Measurements from ENCODE around the gene HSD17B10. TPM values are rescaled to one million over a fixed set of nuclear protein-coding genes. Genes with fewer than 3 reads are reported as not detected.

HSD17B10 gene
- total and polyA plus RNA-seq, 2 experiments from 2014 or later, result 78.9 to 121 TPM

DNA sequence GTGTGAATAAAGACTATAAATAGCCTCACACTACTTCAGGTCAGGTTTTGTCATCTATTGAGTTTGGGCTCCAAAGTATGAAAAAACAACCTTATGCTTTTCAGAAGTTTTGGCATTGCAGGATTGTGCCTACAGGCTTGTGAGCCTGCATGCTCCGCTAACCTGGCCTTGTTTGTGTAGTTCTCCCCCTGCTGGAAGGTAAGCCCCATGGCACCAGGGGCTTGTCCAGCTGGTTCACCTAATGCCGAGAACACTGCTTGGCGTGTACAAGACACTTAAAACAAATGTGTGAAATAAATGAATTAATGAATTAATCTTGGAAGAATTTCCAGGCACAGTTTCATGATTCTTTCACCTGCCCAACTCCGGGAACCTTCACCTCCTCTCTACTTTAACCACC is 1.8 kb upstream of the HSD17B10 start:
- H3K4me1 ChIP-seq (ENCODE audit: insufficient read depth), result peaks cover 6% of the 10 kb centered on the region; the same call in 1 of the 2 replicates
- H3K36me3 ChIP-seq (ENCODE audit: insufficient read depth), result no peaks in the 10 kb centered on the region
- peak; percentile 61 for ATAC-seq
- peak; percentile 79 for DNase-seq (ENCODE audit: low spot score)
- TF ChIP-seq, protein P1, sequence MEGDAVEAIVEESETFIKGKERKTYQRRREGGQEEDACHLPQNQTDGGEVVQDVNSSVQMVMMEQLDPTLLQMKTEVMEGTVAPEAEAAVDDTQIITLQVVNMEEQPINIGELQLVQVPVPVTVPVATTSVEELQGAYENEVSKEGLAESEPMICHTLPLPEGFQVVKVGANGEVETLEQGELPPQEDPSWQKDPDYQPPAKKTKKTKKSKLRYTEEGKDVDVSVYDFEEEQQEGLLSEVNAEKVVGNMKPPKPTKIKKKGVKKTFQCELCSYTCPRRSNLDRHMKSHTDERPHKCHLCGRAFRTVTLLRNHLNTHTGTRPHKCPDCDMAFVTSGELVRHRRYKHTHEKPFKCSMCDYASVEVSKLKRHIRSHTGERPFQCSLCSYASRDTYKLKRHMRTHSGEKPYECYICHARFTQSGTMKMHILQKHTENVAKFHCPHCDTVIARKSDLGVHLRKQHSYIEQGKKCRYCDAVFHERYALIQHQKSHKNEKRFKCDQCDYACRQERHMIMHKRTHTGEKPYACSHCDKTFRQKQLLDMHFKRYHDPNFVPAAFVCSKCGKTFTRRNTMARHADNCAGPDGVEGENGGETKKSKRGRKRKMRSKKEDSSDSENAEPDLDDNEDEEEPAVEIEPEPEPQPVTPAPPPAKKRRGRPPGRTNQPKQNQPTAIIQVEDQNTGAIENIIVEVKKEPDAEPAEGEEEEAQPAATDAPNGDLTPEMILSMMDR (conservative IDR thresholded peaks at IDR 0.05; ENCODE audit: low read depth in 2 of 2), result peak; percentile 60 to 78
- no peak for TF ChIP-seq ZNF114 (CRISPR knock-in tag; IDR thresholded peaks at IDR 0.05)
- no peak overlapping the region for H2AFZ ChIP-seq
- peaks cover 17% of the 10 kb centered on the region for H3K27me3 ChIP-seq (ENCODE audit: insufficient read depth)
- H3K27ac Mint-ChIP-seq, result no peak overlapping the region
- no peaks in the 10 kb centered on the region for H3K79me2 ChIP-seq (replicated peaks; ENCODE audit: insufficient read depth)
- H3K4me2 ChIP-seq, result no peak overlapping the region
- no peaks in the 10 kb centered on the region for H3F3A ChIP-seq (replicated peaks; ENCODE audit: low read depth)
- peaks cover 10% of the 10 kb centered on the region; the same call in 2 of the 3 replicates for H3K36me3 Mint-ChIP-seq (ENCODE audit: low read depth)
- peaks cover 6% of the 10 kb centered on the region for H3K27me3 Mint-ChIP-seq (ENCODE audit: insufficient read depth, low read depth, poor library complexity)
- H3K4me1 Mint-ChIP-seq, result peaks cover 9% of the 10 kb centered on the region
- no peaks in the 10 kb centered on the region for H3K9me2 ChIP-seq (ENCODE audit: insufficient read depth)
- H3K4me3 ChIP-seq, result no peak overlapping the region
- H4K20me1 ChIP-seq (replicated peaks; ENCODE audit: insufficient read depth), result no peaks in the 10 kb centered on the region
- no peak overlapping the region for H3K4me3 Mint-ChIP-seq
- no peaks in the 10 kb centered on the region for H3K9me3 Mint-ChIP-seq
- H3K27ac ChIP-seq (ENCODE audit: low read depth), result no peak overlapping the region

DNA sequence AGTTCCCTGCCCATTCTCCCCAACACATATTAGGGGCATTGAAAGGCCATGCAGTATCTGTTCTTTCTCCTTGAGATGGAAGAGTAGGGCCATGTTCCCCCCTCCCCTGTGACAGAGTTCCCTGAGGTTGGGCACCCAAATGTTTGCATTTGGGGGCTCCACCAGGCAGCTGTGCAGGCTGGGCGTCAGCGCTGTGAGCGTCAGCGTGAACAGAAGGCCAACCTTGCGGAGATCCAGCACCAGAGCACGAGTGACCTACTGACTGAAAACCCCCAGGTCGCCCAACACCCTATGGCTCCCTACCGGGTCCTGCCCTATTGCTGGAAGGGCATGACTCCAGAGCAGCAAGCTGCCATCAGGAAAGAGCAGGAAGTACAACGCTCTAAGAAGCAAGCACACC is 3.9 kb downstream of the HSD17B10 start:
- no peaks in the 10 kb centered on the region for H3K79me2 ChIP-seq (replicated peaks; ENCODE audit: insufficient read depth)
- no peak overlapping the region for H2AFZ ChIP-seq
- H3K9me2 ChIP-seq (ENCODE audit: insufficient read depth), result no peaks in the 10 kb centered on the region
- no peak overlapping the region for H3K27ac ChIP-seq (ENCODE audit: low read depth)
- no peaks in the 10 kb centered on the region for H4K20me1 ChIP-seq (replicated peaks; ENCODE audit: insufficient read depth)
- peaks cover 5% of the 10 kb centered on the region; the same call in 2 of the 3 replicates for H3K4me1 Mint-ChIP-seq
- H3K27ac Mint-ChIP-seq, result no peak overlapping the region
- H3F3A ChIP-seq (replicated peaks; ENCODE audit: low read depth), result no peaks in the 10 kb centered on the region
- no peaks in the 10 kb centered on the region for H3K27me3 ChIP-seq (ENCODE audit: insufficient read depth)
- H3K4me3 ChIP-seq, result no peak overlapping the region
- no peak for DNase-seq (ENCODE audit: low spot score)
- H3K4me2 ChIP-seq, result no peak overlapping the region
- H3K36me3 Mint-ChIP-seq (ENCODE audit: low read depth), result peaks cover 15% of the 10 kb centered on the region
- no peak for ATAC-seq
- no peaks in the 10 kb centered on the region for H3K36me3 ChIP-seq (ENCODE audit: insufficient read depth)
- H3K9me3 Mint-ChIP-seq, result no peaks in the 10 kb centered on the region
- no peaks in the 10 kb centered on the region for H3K4me1 ChIP-seq (ENCODE audit: insufficient read depth)
- H3K27me3 Mint-ChIP-seq (ENCODE audit: insufficient read depth, low read depth, poor library complexity), result peaks cover 3% of the 10 kb centered on the region
- no peak overlapping the region for H3K4me3 Mint-ChIP-seq
- TF ChIP-seq, protein P2, sequence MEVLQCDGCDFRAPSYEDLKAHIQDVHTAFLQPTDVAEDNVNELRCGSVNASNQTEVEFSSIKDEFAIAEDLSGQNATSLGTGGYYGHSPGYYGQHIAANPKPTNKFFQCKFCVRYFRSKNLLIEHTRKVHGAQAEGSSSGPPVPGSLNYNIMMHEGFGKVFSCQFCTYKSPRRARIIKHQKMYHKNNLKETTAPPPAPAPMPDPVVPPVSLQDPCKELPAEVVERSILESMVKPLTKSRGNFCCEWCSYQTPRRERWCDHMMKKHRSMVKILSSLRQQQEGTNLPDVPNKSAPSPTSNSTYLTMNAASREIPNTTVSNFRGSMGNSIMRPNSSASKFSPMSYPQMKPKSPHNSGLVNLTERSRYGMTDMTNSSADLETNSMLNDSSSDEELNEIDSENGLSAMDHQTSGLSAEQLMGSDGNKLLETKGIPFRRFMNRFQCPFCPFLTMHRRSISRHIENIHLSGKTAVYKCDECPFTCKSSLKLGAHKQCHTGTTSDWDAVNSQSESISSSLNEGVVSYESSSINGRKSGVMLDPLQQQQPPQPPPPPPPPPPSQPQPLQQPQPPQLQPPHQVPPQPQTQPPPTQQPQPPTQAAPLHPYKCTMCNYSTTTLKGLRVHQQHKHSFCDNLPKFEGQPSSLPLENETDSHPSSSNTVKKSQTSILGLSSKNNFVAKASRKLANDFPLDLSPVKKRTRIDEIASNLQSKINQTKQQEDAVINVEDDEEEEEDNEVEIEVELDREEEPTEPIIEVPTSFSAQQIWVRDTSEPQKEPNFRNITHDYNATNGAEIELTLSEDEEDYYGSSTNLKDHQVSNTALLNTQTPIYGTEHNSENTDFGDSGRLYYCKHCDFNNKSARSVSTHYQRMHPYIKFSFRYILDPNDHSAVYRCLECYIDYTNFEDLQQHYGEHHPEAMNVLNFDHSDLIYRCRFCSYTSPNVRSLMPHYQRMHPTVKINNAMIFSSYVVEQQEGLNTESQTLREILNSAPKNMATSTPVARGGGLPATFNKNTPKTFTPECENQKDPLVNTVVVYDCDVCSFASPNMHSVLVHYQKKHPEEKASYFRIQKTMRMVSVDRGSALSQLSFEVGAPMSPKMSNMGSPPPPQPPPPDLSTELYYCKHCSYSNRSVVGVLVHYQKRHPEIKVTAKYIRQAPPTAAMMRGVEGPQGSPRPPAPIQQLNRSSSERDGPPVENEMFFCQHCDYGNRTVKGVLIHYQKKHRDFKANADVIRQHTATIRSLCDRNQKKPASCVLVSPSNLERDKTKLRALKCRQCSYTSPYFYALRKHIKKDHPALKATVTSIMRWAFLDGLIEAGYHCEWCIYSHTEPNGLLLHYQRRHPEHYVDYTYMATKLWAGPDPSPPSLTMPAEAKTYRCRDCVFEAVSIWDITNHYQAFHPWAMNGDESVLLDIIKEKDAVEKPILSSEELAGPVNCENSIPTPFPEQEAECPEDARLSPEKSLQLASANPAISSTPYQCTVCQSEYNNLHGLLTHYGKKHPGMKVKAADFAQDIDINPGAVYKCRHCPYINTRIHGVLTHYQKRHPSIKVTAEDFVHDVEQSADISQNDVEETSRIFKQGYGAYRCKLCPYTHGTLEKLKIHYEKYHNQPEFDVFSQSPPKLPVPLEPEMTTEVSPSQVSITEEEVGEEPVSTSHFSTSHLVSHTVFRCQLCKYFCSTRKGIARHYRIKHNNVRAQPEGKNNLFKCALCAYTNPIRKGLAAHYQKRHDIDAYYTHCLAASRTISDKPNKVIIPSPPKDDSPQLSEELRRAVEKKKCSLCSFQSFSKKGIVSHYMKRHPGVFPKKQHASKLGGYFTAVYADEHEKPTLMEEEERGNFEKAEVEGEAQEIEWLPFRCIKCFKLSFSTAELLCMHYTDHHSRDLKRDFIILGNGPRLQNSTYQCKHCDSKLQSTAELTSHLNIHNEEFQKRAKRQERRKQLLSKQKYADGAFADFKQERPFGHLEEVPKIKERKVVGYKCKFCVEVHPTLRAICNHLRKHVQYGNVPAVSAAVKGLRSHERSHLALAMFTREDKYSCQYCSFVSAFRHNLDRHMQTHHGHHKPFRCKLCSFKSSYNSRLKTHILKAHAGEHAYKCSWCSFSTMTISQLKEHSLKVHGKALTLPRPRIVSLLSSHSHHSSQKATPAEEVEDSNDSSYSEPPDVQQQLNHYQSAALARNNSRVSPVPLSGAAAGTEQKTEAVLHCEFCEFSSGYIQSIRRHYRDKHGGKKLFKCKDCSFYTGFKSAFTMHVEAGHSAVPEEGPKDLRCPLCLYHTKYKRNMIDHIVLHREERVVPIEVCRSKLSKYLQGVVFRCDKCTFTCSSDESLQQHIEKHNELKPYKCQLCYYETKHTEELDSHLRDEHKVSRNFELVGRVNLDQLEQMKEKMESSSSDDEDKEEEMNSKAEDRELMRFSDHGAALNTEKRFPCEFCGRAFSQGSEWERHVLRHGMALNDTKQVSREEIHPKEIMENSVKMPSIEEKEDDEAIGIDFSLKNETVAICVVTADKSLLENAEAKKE (CRISPR knock-in tag; IDR thresholded peaks at IDR 0.05), result no peak
- TF ChIP-seq EZH2phosphoT487 (IDR thresholded peaks at IDR 0.05; ENCODE audit: unreplicated experiment) (no peak), NANOG (IDR thresholded peaks at IDR 0.05; ENCODE audit: borderline replicate concordance) (no peak), JUNB (IDR thresholded peaks at IDR 0.05; ENCODE audit: unreplicated experiment) (no peak), STAT1 (IDR thresholded peaks at IDR 0.05; ENCODE audit: unreplicated experiment) (no peak)
- TF ChIP-seq, protein P1 (conservative IDR thresholded peaks at IDR 0.05; ENCODE audit: low read depth in 2 of 2), result no peak
- TF ChIP-seq, protein P3, sequence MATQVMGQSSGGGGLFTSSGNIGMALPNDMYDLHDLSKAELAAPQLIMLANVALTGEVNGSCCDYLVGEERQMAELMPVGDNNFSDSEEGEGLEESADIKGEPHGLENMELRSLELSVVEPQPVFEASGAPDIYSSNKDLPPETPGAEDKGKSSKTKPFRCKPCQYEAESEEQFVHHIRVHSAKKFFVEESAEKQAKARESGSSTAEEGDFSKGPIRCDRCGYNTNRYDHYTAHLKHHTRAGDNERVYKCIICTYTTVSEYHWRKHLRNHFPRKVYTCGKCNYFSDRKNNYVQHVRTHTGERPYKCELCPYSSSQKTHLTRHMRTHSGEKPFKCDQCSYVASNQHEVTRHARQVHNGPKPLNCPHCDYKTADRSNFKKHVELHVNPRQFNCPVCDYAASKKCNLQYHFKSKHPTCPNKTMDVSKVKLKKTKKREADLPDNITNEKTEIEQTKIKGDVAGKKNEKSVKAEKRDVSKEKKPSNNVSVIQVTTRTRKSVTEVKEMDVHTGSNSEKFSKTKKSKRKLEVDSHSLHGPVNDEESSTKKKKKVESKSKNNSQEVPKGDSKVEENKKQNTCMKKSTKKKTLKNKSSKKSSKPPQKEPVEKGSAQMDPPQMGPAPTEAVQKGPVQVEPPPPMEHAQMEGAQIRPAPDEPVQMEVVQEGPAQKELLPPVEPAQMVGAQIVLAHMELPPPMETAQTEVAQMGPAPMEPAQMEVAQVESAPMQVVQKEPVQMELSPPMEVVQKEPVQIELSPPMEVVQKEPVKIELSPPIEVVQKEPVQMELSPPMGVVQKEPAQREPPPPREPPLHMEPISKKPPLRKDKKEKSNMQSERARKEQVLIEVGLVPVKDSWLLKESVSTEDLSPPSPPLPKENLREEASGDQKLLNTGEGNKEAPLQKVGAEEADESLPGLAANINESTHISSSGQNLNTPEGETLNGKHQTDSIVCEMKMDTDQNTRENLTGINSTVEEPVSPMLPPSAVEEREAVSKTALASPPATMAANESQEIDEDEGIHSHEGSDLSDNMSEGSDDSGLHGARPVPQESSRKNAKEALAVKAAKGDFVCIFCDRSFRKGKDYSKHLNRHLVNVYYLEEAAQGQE (IDR thresholded peaks at IDR 0.05; ENCODE audit: unreplicated experiment), result no peak

Measured in GM23338 (cell line).